ENCODE measurements around the gene GABRB3.

GRCh38 chr15:26635105-26635504 lies 137.8 kb downstream of the GABRB3 start:
- TF ChIP-seq GATA1 (IDR thresholded peaks at IDR 0.05; ENCODE audit: low read depth, low read length) (no peak), POLR2A (IDR thresholded peaks at IDR 0.05; ENCODE audit: low read length) (no peak)
